Measurements from ENCODE around the gene KCNN1.
A peak's percentile ranks its signal among the peaks of the same experiment; 100 is the strongest.

The KCNN1 gene

DNA sequence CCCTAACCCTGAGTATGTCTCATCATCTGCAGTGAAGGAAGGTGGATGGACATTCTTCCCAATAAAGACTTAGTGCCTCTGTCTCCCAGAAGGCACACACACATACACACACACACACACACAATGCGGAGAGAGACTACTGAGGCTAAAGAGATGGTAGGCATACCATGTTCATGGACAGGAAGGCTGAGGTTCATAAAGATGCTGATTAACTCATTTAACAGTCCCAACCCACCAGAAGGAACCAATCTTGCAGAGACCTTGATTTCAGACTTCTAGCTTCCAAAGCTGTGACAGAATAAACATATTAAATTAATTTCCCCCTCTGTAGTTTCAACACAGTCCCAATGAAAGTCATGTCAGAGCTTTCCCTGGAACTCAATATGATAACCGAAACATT is 74.1 kb downstream of the KCNN1 start:
- no peak overlapping the region for H3K4me3 ChIP-seq (replicated peaks in 1 of 2; ENCODE audit: low read depth in 2 of 2, low read length in 2 of 2)
- no peak for DNase-seq (ENCODE audit: low read depth in 2 of 2)
- TF ChIP-seq, protein P1, sequence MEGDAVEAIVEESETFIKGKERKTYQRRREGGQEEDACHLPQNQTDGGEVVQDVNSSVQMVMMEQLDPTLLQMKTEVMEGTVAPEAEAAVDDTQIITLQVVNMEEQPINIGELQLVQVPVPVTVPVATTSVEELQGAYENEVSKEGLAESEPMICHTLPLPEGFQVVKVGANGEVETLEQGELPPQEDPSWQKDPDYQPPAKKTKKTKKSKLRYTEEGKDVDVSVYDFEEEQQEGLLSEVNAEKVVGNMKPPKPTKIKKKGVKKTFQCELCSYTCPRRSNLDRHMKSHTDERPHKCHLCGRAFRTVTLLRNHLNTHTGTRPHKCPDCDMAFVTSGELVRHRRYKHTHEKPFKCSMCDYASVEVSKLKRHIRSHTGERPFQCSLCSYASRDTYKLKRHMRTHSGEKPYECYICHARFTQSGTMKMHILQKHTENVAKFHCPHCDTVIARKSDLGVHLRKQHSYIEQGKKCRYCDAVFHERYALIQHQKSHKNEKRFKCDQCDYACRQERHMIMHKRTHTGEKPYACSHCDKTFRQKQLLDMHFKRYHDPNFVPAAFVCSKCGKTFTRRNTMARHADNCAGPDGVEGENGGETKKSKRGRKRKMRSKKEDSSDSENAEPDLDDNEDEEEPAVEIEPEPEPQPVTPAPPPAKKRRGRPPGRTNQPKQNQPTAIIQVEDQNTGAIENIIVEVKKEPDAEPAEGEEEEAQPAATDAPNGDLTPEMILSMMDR (IDR thresholded peaks at IDR 0.05; ENCODE audit: low read depth, low read length), result no peak

GRCh38 chr19:18043676-18044075 is 76.8 kb downstream of the KCNN1 start:
- TF ChIP-seq, protein P1 (IDR thresholded peaks at IDR 0.05; ENCODE audit: low read depth, low read length), result no peak
- no peak overlapping the region for H3K4me3 ChIP-seq (replicated peaks in 1 of 2; ENCODE audit: low read depth in 2 of 2, low read length in 2 of 2)
- DNase-seq (ENCODE audit: low read depth in 2 of 2), result no peak

DNA sequence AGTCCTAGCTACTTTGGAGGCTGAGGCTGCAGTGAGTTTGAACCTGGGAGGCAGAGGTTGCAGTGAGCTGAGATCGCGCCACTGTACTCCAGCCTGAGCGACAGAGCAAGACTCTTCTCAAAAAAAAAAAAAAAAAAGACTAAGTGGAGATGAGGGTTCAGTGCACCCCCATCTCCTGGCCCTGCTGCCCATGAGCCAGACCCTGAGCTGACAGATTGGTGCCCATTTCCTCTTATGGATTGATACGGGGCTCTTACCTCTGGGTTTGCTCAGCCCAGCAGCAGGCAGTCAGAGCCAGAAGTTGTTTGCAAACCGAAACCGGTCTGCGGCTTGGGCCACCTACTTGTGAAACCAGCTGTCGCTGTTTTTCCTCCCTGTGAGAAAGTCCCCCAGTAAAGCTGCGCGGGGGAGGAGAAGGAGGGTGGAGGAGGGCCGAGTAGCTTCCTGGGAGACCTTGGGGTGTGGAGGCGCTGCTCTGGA is 78.0 kb downstream of the KCNN1 start:
- H3K4me3 ChIP-seq (replicated peaks in 1 of 2; ENCODE audit: low read depth in 2 of 2, low read length in 2 of 2), result peak overlapping the region; percentile 26 to 35
- TF ChIP-seq, protein P1 (IDR thresholded peaks at IDR 0.05; ENCODE audit: low read depth, low read length), result no peak
- DNase-seq (ENCODE audit: low read depth in 2 of 2), result peak; percentile 71

DNA sequence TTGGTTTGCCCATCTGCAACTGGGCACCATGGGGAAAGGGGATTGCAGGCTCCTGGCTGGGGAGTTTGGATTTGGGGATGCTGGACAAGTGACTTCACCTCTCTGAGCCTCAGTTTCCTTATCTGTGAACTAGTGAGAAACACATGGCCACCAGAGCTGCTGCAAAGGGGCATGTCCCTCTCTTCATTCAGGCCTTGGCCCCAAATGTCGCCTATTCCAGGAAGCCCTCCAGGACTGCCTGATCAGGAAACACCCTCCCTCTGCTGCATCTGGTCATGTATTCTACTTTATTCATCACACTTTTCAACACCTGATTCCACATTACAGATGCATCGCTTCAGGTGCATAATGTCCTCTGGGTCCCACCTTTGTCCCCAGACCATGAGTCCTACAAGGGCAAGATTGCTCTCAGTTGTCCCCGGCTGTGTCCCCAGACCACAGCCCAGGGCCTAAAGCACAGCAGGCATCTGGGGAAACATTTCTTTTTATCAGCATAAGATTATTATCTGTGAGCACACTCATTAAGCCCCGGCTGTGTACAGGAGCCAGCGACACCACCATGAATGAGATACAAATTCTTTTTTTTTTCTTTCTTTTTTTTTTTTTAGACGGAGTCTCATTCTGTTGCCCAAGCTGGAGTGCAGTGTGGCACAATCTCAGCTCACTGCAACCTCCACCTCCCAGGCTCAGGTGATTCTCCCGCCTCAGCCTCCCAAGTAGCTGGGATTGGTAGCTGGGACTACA is 78.6 kb downstream of the KCNN1 start:
- DNase-seq (ENCODE audit: low read depth in 2 of 2), result no peak
- TF ChIP-seq, protein P1 (IDR thresholded peaks at IDR 0.05; ENCODE audit: low read depth, low read length), result no peak
- peak overlapping the region; percentile 26 to 35 for H3K4me3 ChIP-seq (replicated peaks in 1 of 2; ENCODE audit: low read depth in 2 of 2, low read length in 2 of 2)

GRCh38 chr19:18046059-18046718 is 79.3 kb downstream of the KCNN1 start:
- TF ChIP-seq, protein P1 (IDR thresholded peaks at IDR 0.05; ENCODE audit: low read depth, low read length), result no peak
- no peak overlapping the region for H3K4me3 ChIP-seq (replicated peaks in 1 of 2; ENCODE audit: low read depth in 2 of 2, low read length in 2 of 2)
- DNase-seq (ENCODE audit: low read depth in 2 of 2), result peak; percentile 49 to 81

GRCh38 chr19:18049385-18049784 is 82.5 kb downstream of the KCNN1 start:
- DNase-seq (ENCODE audit: low read depth in 2 of 2), result peak; percentile 56 to 86

More at GRCh38 chr19:18049385-18049784, 82.5 kb downstream of the KCNN1 start:
- TF ChIP-seq, protein P1 (IDR thresholded peaks at IDR 0.05; ENCODE audit: low read depth, low read length), result no peak
- H3K4me3 ChIP-seq (replicated peaks in 1 of 2; ENCODE audit: low read depth in 2 of 2, low read length in 2 of 2), result no peak overlapping the region
